Measurements from ENCODE around the gene DEPP1. TPM values are rescaled to one million over a fixed set of nuclear protein-coding genes. Genes with fewer than 3 reads are reported as not detected.
A peak's percentile ranks its signal among the peaks of the same experiment; 100 is the strongest.

DEPP1 gene
- polyA plus RNA-seq, 3 donors = not detected

GRCh38 chr10:44936314-44936975 lies 42.2 kb downstream of the DEPP1 start:
- H2AFZ ChIP-seq (ENCODE audit: insufficient read depth, low read depth, low read length, poor library complexity, severe bottlenecking) = peak overlapping the region; percentile 31

GRCh38 chr10:44935966-44936295 lies 42.7 kb downstream of the DEPP1 start:
- Histone ChIP-seq H3K4me2 (replicated peaks; ENCODE audit: extremely low read depth, low read length, poor library complexity, severe bottlenecking) (peak overlapping the region; percentile 42), H3K4me3 (replicated peaks in 1 of 3; ENCODE audit: low read depth in 2 of 3, low read length in 3 of 3) (peak overlapping the region in 1 of 3 experiments; percentile 29), H3K4me1 (ENCODE audit: control insufficient read depth in 1 of 2, insufficient read depth in 2 of 2, low read length in 2 of 2) (peaks cover 77 to 85% of the 10 kb centered on the region in 2 donors), H2AFZ (ENCODE audit: insufficient read depth, low read depth, low read length, poor library complexity, severe bottlenecking) (peak overlapping the region; percentile 31), H4K20me1 (ENCODE audit: insufficient read depth, low read length) (no peaks in the 10 kb centered on the region), H3K27me3 (ENCODE audit: control insufficient read depth in 2 of 2, insufficient read depth in 2 of 2, low read length in 2 of 2) (no peaks in the 10 kb centered on the region), H3K9me3 (replicated peaks in 1 of 2; ENCODE audit: control insufficient read depth in 1 of 2, insufficient read depth in 1 of 2, low read length in 2 of 2) (no peaks in the 10 kb centered on the region), H3K27ac (ENCODE audit: low read depth in 1 of 2, low read length in 2 of 2) (peak overlapping the region; percentile 18 to 69), H3K9ac (ENCODE audit: insufficient read depth, low read length, poor library complexity, severe bottlenecking) (no peak overlapping the region), H3K36me3 (replicated peaks in 1 of 2; ENCODE audit: control insufficient read depth in 1 of 2, insufficient read depth in 2 of 2, low read length in 2 of 2) (no peaks in the 10 kb centered on the region), H3K79me2 (ENCODE audit: insufficient read depth, low read length) (peaks cover 13% of the 10 kb centered on the region)
- peak overlapping the region; percentile 25 to 88 (median 82) for H3K27ac Mint-ChIP-seq
- H3K4me1 Mint-ChIP-seq = peaks cover 79% of the 10 kb centered on the region
- H3K9me3 Mint-ChIP-seq = peaks cover 0 to 6% (median 0%) of the 10 kb centered on the region in 7 donors
- 0% methylated on average over 2 of the region's 3 CpGs for WGBS (ENCODE audit: insufficient coverage)
- DNase-seq = peak in 2 of 3 donors; percentile 42 to 46
- H3K36me3 Mint-ChIP-seq = no peaks in the 10 kb centered on the region
- peak overlapping the region; percentile 45 to 48 for H3K4me3 Mint-ChIP-seq
- TF ChIP-seq CTCF (IDR thresholded peaks at IDR 0.05) = no peak
- intact Hi-C loops (cut with micrococcal nuclease) = no loop called here
- peaks cover 0 to 9% (median 0%) of the 10 kb centered on the region in 3 donors for H3K27me3 Mint-ChIP-seq (ENCODE audit: low read depth in 3 of 3)

More at GRCh38 chr10:44936314-44936975, 42.2 kb downstream of the DEPP1 start:
- peaks cover 0 to 6% (median under 1%) of the 10 kb centered on the region in 7 donors for H3K9me3 Mint-ChIP-seq
- H3K4me2 ChIP-seq (replicated peaks; ENCODE audit: extremely low read depth, low read length, poor library complexity, severe bottlenecking) = peak overlapping the region; percentile 42
- no peaks in the 10 kb centered on the region for H3K36me3 ChIP-seq (replicated peaks in 1 of 2; ENCODE audit: control insufficient read depth in 1 of 2, insufficient read depth in 2 of 2, low read length in 2 of 2)
- no peaks in the 10 kb centered on the region for H4K20me1 ChIP-seq (ENCODE audit: insufficient read depth, low read length)
- H3K27ac ChIP-seq (ENCODE audit: low read depth in 1 of 2, low read length in 2 of 2) = peak overlapping the region; percentile 18 to 69
- H3K4me3 ChIP-seq (replicated peaks in 1 of 3; ENCODE audit: low read depth in 2 of 3, low read length in 3 of 3) = peak overlapping the region in 1 of 3 experiments; percentile 29
- TF ChIP-seq CTCF (IDR thresholded peaks at IDR 0.05) = no peak
- H3K27ac Mint-ChIP-seq = peak overlapping the region in 6 of 7 donors; percentile 30 to 88 (median 80)
- no peak overlapping the region for H3K9ac ChIP-seq (ENCODE audit: insufficient read depth, low read length, poor library complexity, severe bottlenecking)
- peaks cover 77 to 85% of the 10 kb centered on the region in 2 donors for H3K4me1 ChIP-seq (ENCODE audit: control insufficient read depth in 1 of 2, insufficient read depth in 2 of 2, low read length in 2 of 2)
- peak overlapping the region in 1 of 2 donors; percentile 48 for H3K4me3 Mint-ChIP-seq
- no peaks in the 10 kb centered on the region for H3K36me3 Mint-ChIP-seq
- 67% methylated on average over 7 of the region's 7 CpGs for WGBS (ENCODE audit: insufficient coverage)
- H3K4me1 Mint-ChIP-seq = peaks cover 82% of the 10 kb centered on the region
- intact Hi-C loops (cut with micrococcal nuclease) = no loop called here
- H3K27me3 ChIP-seq (ENCODE audit: control insufficient read depth in 2 of 2, insufficient read depth in 2 of 2, low read length in 2 of 2) = no peaks in the 10 kb centered on the region
- peaks cover 13% of the 10 kb centered on the region for H3K79me2 ChIP-seq (ENCODE audit: insufficient read depth, low read length)
- no peak for DNase-seq
- no peaks in the 10 kb centered on the region for H3K9me3 ChIP-seq (replicated peaks in 1 of 2; ENCODE audit: control insufficient read depth in 1 of 2, insufficient read depth in 1 of 2, low read length in 2 of 2)
- peaks cover 0 to 9% (median 0%) of the 10 kb centered on the region in 3 donors for H3K27me3 Mint-ChIP-seq (ENCODE audit: low read depth in 3 of 3)
